Naive thymus-derived CD4-positive, alpha-beta T cell (primary cell): ENCODE data around the gene CLIP4. TPM values are rescaled to one million over a fixed set of nuclear protein-coding genes. Genes with fewer than 3 reads are reported as not detected.

Experiments used
- ATAC-seq: fragments of 150-1000 bp; cut with Tn5 transposase; 2 replicates; pipeline ENCODE4 v1.10.0; 2021; ENCODE audit warnings: mild to moderate bottlenecking, moderate library complexity
- CTCF ChIA-PET: fragments of 350-600 bp; sonication (Branson Sonifier 250); formaldehyde crosslinking; loops from one replicate; lab custom pipeline; 2021; ENCODE audit warnings: antibody characterized with exemption; lab: Charles Lee
- POLR2A ChIA-PET: fragments of 350-600 bp; sonication (Branson Sonifier 250); formaldehyde crosslinking; loops from one replicate; lab custom pipeline; 2021; ENCODE audit warnings: antibody characterized with exemption, inconsistent platforms; lab: Charles Lee
- DNase-seq, 9 donors: peaks; one replicate each; pipeline versions ENCODE4 v3.0.0 to v3.0.0-alpha.2; 2020 to 2022; ENCODE audit warnings: mixed read lengths in 1 of 9
- H3K27ac ChIP-seq: one replicate; pipeline ENCODE4 v1.7.0; 2013; ENCODE audit warnings: mild to moderate bottlenecking, low read depth, low read length, moderate library complexity
- H3K27me3 ChIP-seq, 2 donors: one replicate each; pipeline ENCODE4 v1.7.0; 2013; ENCODE audit warnings: low read length in 2 of 2, mild to moderate bottlenecking in 2 of 2, moderate library complexity in 2 of 2; ENCODE audit not compliant: control insufficient read depth in 2 of 2, insufficient read depth in 2 of 2
- H3K36me3 ChIP-seq, 3 experiments: 1 replicate in 2 of 3; 2 replicates in 1 of 3; pipeline ENCODE4 v1.7.0; 2013; ENCODE audit warnings: low read length in 3 of 3, mild to moderate bottlenecking in 3 of 3, moderate library complexity in 1 of 3; ENCODE audit not compliant: insufficient read depth in 3 of 3, control insufficient read depth in 2 of 3
- H3K4me1 ChIP-seq, 2 donors: one replicate each; pipeline ENCODE4 v1.7.0; 2013; ENCODE audit warnings: low read length in 2 of 2, mild to moderate bottlenecking in 2 of 2, moderate library complexity in 1 of 2; ENCODE audit not compliant: control insufficient read depth in 2 of 2, insufficient read depth in 2 of 2
- H3K4me3 ChIP-seq: 2 replicates; pipeline ENCODE4 v1.7.0; 2013; ENCODE audit warnings: mild to moderate bottlenecking, low read length
- H3K9me3 ChIP-seq, 3 experiments: 1 replicate in 2 of 3; 2 replicates in 1 of 3; pipeline ENCODE4 v1.7.0; 2013; ENCODE audit warnings: low read length in 3 of 3; ENCODE audit not compliant: control insufficient read depth in 2 of 3
- H3K27ac Mint-ChIP-seq, 9 donors: one replicate each; pipeline ENCODE4 v1.8.0; 2020 to 2022; ENCODE audit warnings: mixed read lengths in 9 of 9, mild to moderate bottlenecking in 8 of 9, moderate library complexity in 5 of 9, inconsistent platforms in 2 of 9
- H3K27me3 Mint-ChIP-seq, 5 donors: one replicate each; pipeline ENCODE4 v1.8.0; 2021 to 2022; ENCODE audit warnings: mixed read lengths in 5 of 5, mild to moderate bottlenecking in 1 of 5
- H3K36me3 Mint-ChIP-seq, 5 donors: one replicate each; pipeline ENCODE4 v1.8.0; 2020 to 2022; ENCODE audit warnings: mixed read lengths in 5 of 5, mild to moderate bottlenecking in 3 of 5, inconsistent platforms in 1 of 5
- H3K4me1 Mint-ChIP-seq, 7 donors: one replicate each; pipeline ENCODE4 v1.8.0; 2020 to 2022; ENCODE audit warnings: mixed read lengths in 7 of 7, mild to moderate bottlenecking in 3 of 7, inconsistent platforms in 1 of 7
- H3K4me3 Mint-ChIP-seq, 10 donors: one replicate each; pipeline ENCODE4 v1.8.0; 2020 to 2022; ENCODE audit warnings: mild to moderate bottlenecking in 10 of 10, mixed read lengths in 10 of 10, moderate library complexity in 6 of 10, inconsistent platforms in 2 of 10
- H3K9me3 Mint-ChIP-seq, 11 donors: one replicate each; pipeline ENCODE4 v1.8.0; 2020 to 2022; ENCODE audit warnings: mixed read lengths in 11 of 11, mild to moderate bottlenecking in 4 of 11, inconsistent platforms in 1 of 11, moderate library complexity in 1 of 11
- intact Hi-C, 2 donors: fragments of 100-400 bp; cut with micrococcal nuclease; formaldehyde crosslinking; loops; one replicate each; pipeline ENCODE4 v1.15.1; 2023
- polyA plus RNA-seq, 2 donors: library from polyadenylated mRNA; unstranded; fragments of 300-500 nt; fragmentation: Illumina TruSeq; gene quantifications; one replicate each; pipeline ENCODE4 v1.2.3, GENCODE V29; 2021
- total RNA-seq, 6 experiments: library from RNA in 5 of 6; stranded (reverse) in 5 of 6; gene quantifications; 1 replicate in 5 of 6; 2 replicates in 1 of 6; pipeline ENCODE4 v1.2.3 and lab custom pipeline; 2021 to 2026

The CLIP4 gene
- total and polyA plus RNA-seq, 7 experiments from 2014 or later, result 17.2 to 57.7 (median 45.1) TPM

GRCh38 chr2:29108225-29108624 lies 7.0 kb upstream of the CLIP4 start:
- no peak overlapping the region for H3K4me3 Mint-ChIP-seq
- no peak overlapping the region for H3K4me3 ChIP-seq
- POLR2A ChIA-PET, result interaction anchor here (0.6 to 0.8 kb wide), 2 partner anchors 200 to 213 kb away, joined by 3 to 4 read pairs; no protein-coding TSS in a partner anchor
- H3K36me3 Mint-ChIP-seq, result peaks cover 0 to 1% (median 0%) of the 10 kb centered on the region in 5 donors
- no peak overlapping the region for H3K27ac ChIP-seq
- DNase-seq (no peak), ATAC-seq (no peak)
- H3K9me3 ChIP-seq, result no peaks in the 10 kb centered on the region
- H3K4me1 Mint-ChIP-seq, result peaks cover 0 to 9% (median 0%) of the 10 kb centered on the region in 7 donors
- peaks cover 0 to 2% of the 10 kb centered on the region in 2 donors for H3K27me3 ChIP-seq
- H3K9me3 Mint-ChIP-seq, result peaks cover 0 to 2% (median 0%) of the 10 kb centered on the region in 11 donors
- peaks cover 0 to 4% (median 0%) of the 10 kb centered on the region in 5 donors for H3K27me3 Mint-ChIP-seq
- H3K27ac Mint-ChIP-seq, result no peak overlapping the region
- intact Hi-C loops, result no loop called here
- no peaks in the 10 kb centered on the region for H3K36me3 ChIP-seq
- no peaks in the 10 kb centered on the region for H3K4me1 ChIP-seq
- CTCF ChIA-PET, result no interaction called here

- H3K4me3 Mint-ChIP-seq, result no peak overlapping the region
- H3K27ac ChIP-seq, result no peak overlapping the region
- peaks cover 0 to 12% (median 3%) of the 10 kb centered on the region in 7 donors for H3K4me1 Mint-ChIP-seq
- peaks cover 0 to 11% (median 0%) of the 10 kb centered on the region in 5 donors for H3K27me3 Mint-ChIP-seq
- H3K4me1 ChIP-seq, result peaks cover 0 to under 1% of the 10 kb centered on the region in 2 donors
- no peak for DNase-seq
- H3K9me3 Mint-ChIP-seq, result peaks cover 0 to 2% (median 0%) of the 10 kb centered on the region in 11 donors
- POLR2A ChIA-PET, result interaction anchor here (0.8 kb wide), 1 partner anchor 214 kb away, joined by 4 read pairs; no protein-coding TSS in a partner anchor
- no peaks in the 10 kb centered on the region for H3K9me3 ChIP-seq
- no peak overlapping the region for H3K27ac Mint-ChIP-seq
- H3K4me3 ChIP-seq, result no peak overlapping the region
- intact Hi-C loops, result no loop called here
- peaks cover 0 to 1% (median 0%) of the 10 kb centered on the region in 5 donors for H3K36me3 Mint-ChIP-seq
- CTCF ChIA-PET, result no interaction called here
- no peak for ATAC-seq
- H3K27me3 ChIP-seq, result peaks cover 0 to 2% of the 10 kb centered on the region in 2 donors
- no peaks in the 10 kb centered on the region for H3K36me3 ChIP-seq
Observed at GRCh38 chr2:29109246-29109645, 6.0 kb upstream of the CLIP4 start.

- ChIA-PET CTCF (no interaction called here), POLR2A (no interaction called here)
- H3K4me1 Mint-ChIP-seq, result peaks cover under 1 to 19% (median 9%) of the 10 kb centered on the region in 7 donors
Observed at GRCh38 chr2:29110916-29111535, 4.2 kb upstream of the CLIP4 start.

GRCh38 chr2:29112379-29112778 lies 2.8 kb upstream of the CLIP4 start:
- Histone ChIP-seq H3K4me1 (peaks cover 6 to 8% of the 10 kb centered on the region in 2 donors), H3K4me3 (no peak overlapping the region), H3K27ac (no peak overlapping the region), H3K27me3 (peaks cover 0 to 2% of the 10 kb centered on the region in 2 donors), H3K9me3 (no peaks in the 10 kb centered on the region), H3K36me3 (no peaks in the 10 kb centered on the region)
- no peak for ATAC-seq
- H3K27me3 Mint-ChIP-seq, result peaks cover 0 to 15% (median 0%) of the 10 kb centered on the region in 5 donors
- peaks cover 11 to 31% (median 22%) of the 10 kb centered on the region in 7 donors for H3K4me1 Mint-ChIP-seq
- H3K27ac Mint-ChIP-seq, result no peak overlapping the region
- intact Hi-C loops, result loop anchor here in 1 of 2 donors (10.0 kb wide), 4 partner anchors 218 to 518 kb away; partner anchors contain the start of genes PPP1CB, SPDYA and WDR43
- ChIA-PET POLR2A (no interaction called here), CTCF (no interaction called here)
- H3K9me3 Mint-ChIP-seq, result peaks cover 0 to 2% (median 0%) of the 10 kb centered on the region in 11 donors
- peaks cover 0 to 1% (median 0%) of the 10 kb centered on the region in 5 donors for H3K36me3 Mint-ChIP-seq
- no peak overlapping the region for H3K4me3 Mint-ChIP-seq
- DNase-seq, result no peak

More at GRCh38 chr2:29110916-29111535, 4.2 kb upstream of the CLIP4 start:
- no peaks in the 10 kb centered on the region for H3K9me3 ChIP-seq
- H3K9me3 Mint-ChIP-seq, result peaks cover 0 to 2% (median 0%) of the 10 kb centered on the region in 11 donors
- peaks cover 0 to 2% of the 10 kb centered on the region in 2 donors for H3K27me3 ChIP-seq
- no peak overlapping the region for H3K27ac Mint-ChIP-seq
- peaks cover 0 to 1% (median 0%) of the 10 kb centered on the region in 5 donors for H3K36me3 Mint-ChIP-seq
- ATAC-seq, result no peak
- H3K4me3 ChIP-seq, result no peak overlapping the region
- no peak for DNase-seq
- H3K4me3 Mint-ChIP-seq, result no peak overlapping the region
- peaks cover 0 to 15% (median 0%) of the 10 kb centered on the region in 5 donors for H3K27me3 Mint-ChIP-seq
- H3K4me1 ChIP-seq, result peaks cover 6 to 8% of the 10 kb centered on the region in 2 donors
- no peak overlapping the region for H3K27ac ChIP-seq
- H3K36me3 ChIP-seq, result no peaks in the 10 kb centered on the region
- intact Hi-C loops, result loop anchor here in 1 of 2 donors (10.0 kb wide), 4 partner anchors 216 to 516 kb away; partner anchors contain the start of genes PPP1CB, SPDYA and WDR43

GRCh38 chr2:29113027-29113686 lies 2.1 kb upstream of the CLIP4 start:
- H3K4me1 Mint-ChIP-seq, result peaks cover 13 to 38% (median 29%) of the 10 kb centered on the region in 7 donors
- Histone ChIP-seq H3K4me3 (no peak overlapping the region), H3K27me3 (peaks cover 0 to 2% of the 10 kb centered on the region in 2 donors), H3K36me3 (no peaks in the 10 kb centered on the region), H3K4me1 (peaks cover 6 to 8% of the 10 kb centered on the region in 2 donors), H3K27ac (no peak overlapping the region), H3K9me3 (no peaks in the 10 kb centered on the region)
- POLR2A ChIA-PET, result interaction anchor here (1.4 to 7.2 kb wide), 3 partner anchors 13 to 100 kb away, joined by 3 to 80 read pairs (median 5); no protein-coding TSS in a partner anchor
- DNase-seq (no peak), ATAC-seq (no peak)
- H3K36me3 Mint-ChIP-seq, result peaks cover 0 to 1% (median 0%) of the 10 kb centered on the region in 5 donors
- H3K27me3 Mint-ChIP-seq, result peaks cover 0 to 15% (median 0%) of the 10 kb centered on the region in 5 donors
- CTCF ChIA-PET, result no interaction called here
- intact Hi-C loops, result loop anchor here in 1 of 2 donors (10.0 kb wide), 4 partner anchors 218 to 518 kb away; partner anchors contain the start of genes PPP1CB, SPDYA and WDR43
- peaks cover 0 to 2% (median 0%) of the 10 kb centered on the region in 11 donors for H3K9me3 Mint-ChIP-seq
- H3K27ac Mint-ChIP-seq, result peak overlapping the region in 7 of 9 donors; percentile 91 to 99 (median 97)
- peak overlapping the region in 4 of 10 donors; percentile 69 to 97 (median 91) for H3K4me3 Mint-ChIP-seq

GRCh38 chr2:29113891-29114321 lies 1.3 kb upstream of the CLIP4 start:
- peaks cover 8 to 9% of the 10 kb centered on the region in 2 donors for H3K4me1 ChIP-seq
- ATAC-seq (peak; percentile 56), DNase-seq (no peak)
- peaks cover 0 to 2% of the 10 kb centered on the region in 2 donors for H3K27me3 ChIP-seq
- intact Hi-C loops, result loop anchor here in 1 of 2 donors (10.0 kb wide), 4 partner anchors 219 to 519 kb away; partner anchors contain the start of genes PPP1CB, SPDYA and WDR43
- POLR2A ChIA-PET, result interaction anchor here (0.6 to 7.2 kb wide), 5 partner anchors 12 to 148 kb away, joined by 3 to 80 read pairs (median 5); no protein-coding TSS in a partner anchor
- no peaks in the 10 kb centered on the region for H3K9me3 ChIP-seq
- Mint-ChIP-seq H3K36me3 (peaks cover 0 to 1% (median 0%) of the 10 kb centered on the region in 5 donors), H3K9me3 (peaks cover 0 to 2% (median 0%) of the 10 kb centered on the region in 11 donors), H3K27ac (peak overlapping the region; percentile 91 to 99 (median 97)), H3K4me1 (peaks cover 15 to 43% (median 36%) of the 10 kb centered on the region in 7 donors), H3K4me3 (peak overlapping the region in 9 of 10 donors; percentile 88 to 98 (median 92)), H3K27me3 (peaks cover 0 to 15% (median 0%) of the 10 kb centered on the region in 5 donors)
- peak overlapping the region; percentile 73 for H3K27ac ChIP-seq
- CTCF ChIA-PET, result no interaction called here
- no peaks in the 10 kb centered on the region for H3K36me3 ChIP-seq
- no peak overlapping the region for H3K4me3 ChIP-seq
